SU-DHL-6 (cell line): ENCODE measurements around the gene MARCHF7.

Source experiments
- EZH2phosphoT487 ChIP-seq: fragments of 200-600 bp; sonication (generic), shearing (Covaris generic); conservative IDR thresholded peaks from 2 replicates; pipeline ENCODE4 v1.6.1; 2018; ENCODE audit warnings: mild to moderate bottlenecking, antibody characterized with exemption, low read length, moderate library complexity, mixed read lengths
- TF ChIP-seq, protein P1 (sequence below): fragments of 200-600 bp; sonication (generic); IDR thresholded peaks from one replicate; pipeline ENCODE4 v1.5.1; 2017; ENCODE audit warnings: antibody characterized with exemption, mild to moderate bottlenecking, low read length, moderate library complexity; ENCODE audit not compliant: insufficient read depth, poor library complexity, severe bottlenecking

DNA sequence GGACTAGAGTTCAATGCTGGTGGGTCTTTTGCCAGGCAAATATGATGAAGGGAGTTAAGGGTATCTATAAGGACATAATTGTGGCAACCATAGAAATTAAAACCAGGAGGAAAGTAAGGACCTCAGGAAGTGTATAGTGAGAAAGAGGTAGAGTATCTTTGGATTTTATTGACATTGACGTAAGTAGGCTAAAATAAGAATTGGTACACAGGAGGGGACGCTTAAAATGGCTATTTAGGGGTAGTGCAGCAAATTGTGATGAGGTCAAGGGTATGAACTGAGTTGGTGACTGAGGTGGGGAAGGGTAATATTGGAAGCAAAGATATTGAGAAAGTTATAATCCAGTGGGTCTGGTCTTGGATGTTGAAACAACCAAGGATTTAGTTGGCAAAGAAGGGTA is 42.7 kb downstream of the MARCHF7 start:
- TF ChIP-seq, protein P1, sequence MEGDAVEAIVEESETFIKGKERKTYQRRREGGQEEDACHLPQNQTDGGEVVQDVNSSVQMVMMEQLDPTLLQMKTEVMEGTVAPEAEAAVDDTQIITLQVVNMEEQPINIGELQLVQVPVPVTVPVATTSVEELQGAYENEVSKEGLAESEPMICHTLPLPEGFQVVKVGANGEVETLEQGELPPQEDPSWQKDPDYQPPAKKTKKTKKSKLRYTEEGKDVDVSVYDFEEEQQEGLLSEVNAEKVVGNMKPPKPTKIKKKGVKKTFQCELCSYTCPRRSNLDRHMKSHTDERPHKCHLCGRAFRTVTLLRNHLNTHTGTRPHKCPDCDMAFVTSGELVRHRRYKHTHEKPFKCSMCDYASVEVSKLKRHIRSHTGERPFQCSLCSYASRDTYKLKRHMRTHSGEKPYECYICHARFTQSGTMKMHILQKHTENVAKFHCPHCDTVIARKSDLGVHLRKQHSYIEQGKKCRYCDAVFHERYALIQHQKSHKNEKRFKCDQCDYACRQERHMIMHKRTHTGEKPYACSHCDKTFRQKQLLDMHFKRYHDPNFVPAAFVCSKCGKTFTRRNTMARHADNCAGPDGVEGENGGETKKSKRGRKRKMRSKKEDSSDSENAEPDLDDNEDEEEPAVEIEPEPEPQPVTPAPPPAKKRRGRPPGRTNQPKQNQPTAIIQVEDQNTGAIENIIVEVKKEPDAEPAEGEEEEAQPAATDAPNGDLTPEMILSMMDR = no peak
- TF ChIP-seq EZH2phosphoT487 = no peak
